Ishikawa (cell line): ENCODE results near the gene MECP2.

Source experiments
- CEBPB ChIP-seq: IDR thresholded peaks from 2 replicates; pipeline ENCODE4 v1.6.1; 2012
- CREB1 ChIP-seq: IDR thresholded peaks from 2 replicates; pipeline ENCODE4 v1.6.1; 2012; ENCODE audit warnings: low read depth
- EGR1 ChIP-seq: IDR thresholded peaks from 2 replicates; pipeline ENCODE4 v1.6.1; 2012
- EP300 ChIP-seq: IDR thresholded peaks from 2 replicates; pipeline ENCODE4 v1.6.1; 2012; ENCODE audit warnings: borderline replicate concordance
- FOXM1 ChIP-seq: IDR thresholded peaks from 2 replicates; pipeline ENCODE4 v1.6.1; 2012; ENCODE audit warnings: low read depth, borderline replicate concordance
- NFIC ChIP-seq: IDR thresholded peaks from 2 replicates; pipeline ENCODE4 v1.6.1; 2012
- RAD21 ChIP-seq: IDR thresholded peaks from 2 replicates; pipeline ENCODE4 v1.6.1; 2012; ENCODE audit warnings: low read depth
- TAF1 ChIP-seq: IDR thresholded peaks from 2 replicates; pipeline ENCODE4 v1.6.1; 2012; ENCODE audit warnings: low read depth, mild to moderate bottlenecking
- TCF12 ChIP-seq: IDR thresholded peaks from 2 replicates; pipeline ENCODE4 v1.6.1; 2012; ENCODE audit warnings: low read depth
- TEAD4 ChIP-seq: IDR thresholded peaks from 2 replicates; pipeline ENCODE4 v1.6.1; 2012
- YY1 ChIP-seq: IDR thresholded peaks from 2 replicates; pipeline ENCODE4 v1.6.1; 2012; ENCODE audit warnings: low read depth
- ZBTB7A ChIP-seq: IDR thresholded peaks from 2 replicates; pipeline ENCODE4 v1.6.1; 2012; ENCODE audit warnings: low read depth
- TF ChIP-seq, protein P1 (sequence below): IDR thresholded peaks from 2 replicates; pipeline ENCODE4 v1.6.1; 2012; ENCODE audit warnings: low read depth, mild to moderate bottlenecking
- TF ChIP-seq, protein P2 (sequence below): IDR thresholded peaks from 2 replicates; pipeline ENCODE4 v1.6.1; 2012
- TF ChIP-seq, protein P3 (sequence below): IDR thresholded peaks from 2 replicates; pipeline ENCODE4 v1.6.1; 2012

MECP2 gene

DNA sequence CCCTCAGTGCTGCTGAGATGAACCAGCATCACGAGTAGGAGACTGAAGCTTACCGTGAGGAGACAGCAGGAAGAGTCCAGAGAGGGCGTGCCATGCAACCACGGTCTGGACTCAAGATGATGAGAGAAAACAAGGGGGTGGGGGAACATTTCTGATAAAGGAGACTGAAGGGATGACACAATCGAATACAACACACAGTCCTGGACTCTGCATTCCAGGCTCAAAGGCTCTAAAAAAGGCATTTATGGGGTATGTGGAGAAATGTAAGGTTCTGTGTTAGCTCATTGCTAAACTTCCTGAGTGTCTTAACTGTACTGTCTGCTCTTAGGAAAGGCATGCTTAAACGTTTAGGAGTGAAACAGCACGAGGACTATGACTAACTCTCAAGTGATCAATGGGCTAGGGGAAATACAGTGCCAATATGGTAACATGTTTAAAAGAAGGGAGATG is 57.2 kb downstream of the MECP2 start:
- TF ChIP-seq FOXM1 (no peak), EP300 (no peak), YY1 (no peak), CEBPB (no peak), RAD21 (no peak), TAF1 (no peak), ZBTB7A (no peak), TCF12 (no peak), NFIC (no peak), TEAD4 (no peak), CREB1 (no peak)
- TF ChIP-seq, protein P1, sequence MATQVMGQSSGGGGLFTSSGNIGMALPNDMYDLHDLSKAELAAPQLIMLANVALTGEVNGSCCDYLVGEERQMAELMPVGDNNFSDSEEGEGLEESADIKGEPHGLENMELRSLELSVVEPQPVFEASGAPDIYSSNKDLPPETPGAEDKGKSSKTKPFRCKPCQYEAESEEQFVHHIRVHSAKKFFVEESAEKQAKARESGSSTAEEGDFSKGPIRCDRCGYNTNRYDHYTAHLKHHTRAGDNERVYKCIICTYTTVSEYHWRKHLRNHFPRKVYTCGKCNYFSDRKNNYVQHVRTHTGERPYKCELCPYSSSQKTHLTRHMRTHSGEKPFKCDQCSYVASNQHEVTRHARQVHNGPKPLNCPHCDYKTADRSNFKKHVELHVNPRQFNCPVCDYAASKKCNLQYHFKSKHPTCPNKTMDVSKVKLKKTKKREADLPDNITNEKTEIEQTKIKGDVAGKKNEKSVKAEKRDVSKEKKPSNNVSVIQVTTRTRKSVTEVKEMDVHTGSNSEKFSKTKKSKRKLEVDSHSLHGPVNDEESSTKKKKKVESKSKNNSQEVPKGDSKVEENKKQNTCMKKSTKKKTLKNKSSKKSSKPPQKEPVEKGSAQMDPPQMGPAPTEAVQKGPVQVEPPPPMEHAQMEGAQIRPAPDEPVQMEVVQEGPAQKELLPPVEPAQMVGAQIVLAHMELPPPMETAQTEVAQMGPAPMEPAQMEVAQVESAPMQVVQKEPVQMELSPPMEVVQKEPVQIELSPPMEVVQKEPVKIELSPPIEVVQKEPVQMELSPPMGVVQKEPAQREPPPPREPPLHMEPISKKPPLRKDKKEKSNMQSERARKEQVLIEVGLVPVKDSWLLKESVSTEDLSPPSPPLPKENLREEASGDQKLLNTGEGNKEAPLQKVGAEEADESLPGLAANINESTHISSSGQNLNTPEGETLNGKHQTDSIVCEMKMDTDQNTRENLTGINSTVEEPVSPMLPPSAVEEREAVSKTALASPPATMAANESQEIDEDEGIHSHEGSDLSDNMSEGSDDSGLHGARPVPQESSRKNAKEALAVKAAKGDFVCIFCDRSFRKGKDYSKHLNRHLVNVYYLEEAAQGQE = no peak
- TF ChIP-seq, protein P2, sequence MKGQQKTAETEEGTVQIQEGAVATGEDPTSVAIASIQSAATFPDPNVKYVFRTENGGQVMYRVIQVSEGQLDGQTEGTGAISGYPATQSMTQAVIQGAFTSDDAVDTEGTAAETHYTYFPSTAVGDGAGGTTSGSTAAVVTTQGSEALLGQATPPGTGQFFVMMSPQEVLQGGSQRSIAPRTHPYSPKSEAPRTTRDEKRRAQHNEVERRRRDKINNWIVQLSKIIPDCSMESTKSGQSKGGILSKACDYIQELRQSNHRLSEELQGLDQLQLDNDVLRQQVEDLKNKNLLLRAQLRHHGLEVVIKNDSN = no peak
- TF ChIP-seq, protein P3, sequence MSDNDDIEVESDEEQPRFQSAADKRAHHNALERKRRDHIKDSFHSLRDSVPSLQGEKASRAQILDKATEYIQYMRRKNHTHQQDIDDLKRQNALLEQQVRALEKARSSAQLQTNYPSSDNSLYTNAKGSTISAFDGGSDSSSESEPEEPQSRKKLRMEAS = no peak

DNA sequence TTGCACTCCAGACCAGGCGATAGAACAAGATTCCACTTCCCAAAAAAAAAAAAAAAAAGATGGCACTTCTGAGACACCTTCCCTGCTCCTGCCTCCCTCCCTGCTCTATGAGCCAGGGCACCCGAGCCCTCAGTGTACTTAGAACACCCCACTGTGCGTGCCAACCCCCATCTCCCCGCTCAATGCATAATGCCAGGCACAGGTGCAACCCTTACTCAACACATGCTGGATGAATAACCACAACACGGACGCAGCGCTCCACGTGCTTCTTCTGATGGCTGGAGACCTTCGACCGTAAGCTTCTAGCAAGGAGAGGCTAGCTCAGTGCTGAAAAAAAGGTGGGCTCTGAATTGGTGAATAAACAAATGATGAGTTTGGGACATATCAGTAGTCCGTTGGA is 57.9 kb downstream of the MECP2 start:
- no peak for TF ChIP-seq RAD21

DNA sequence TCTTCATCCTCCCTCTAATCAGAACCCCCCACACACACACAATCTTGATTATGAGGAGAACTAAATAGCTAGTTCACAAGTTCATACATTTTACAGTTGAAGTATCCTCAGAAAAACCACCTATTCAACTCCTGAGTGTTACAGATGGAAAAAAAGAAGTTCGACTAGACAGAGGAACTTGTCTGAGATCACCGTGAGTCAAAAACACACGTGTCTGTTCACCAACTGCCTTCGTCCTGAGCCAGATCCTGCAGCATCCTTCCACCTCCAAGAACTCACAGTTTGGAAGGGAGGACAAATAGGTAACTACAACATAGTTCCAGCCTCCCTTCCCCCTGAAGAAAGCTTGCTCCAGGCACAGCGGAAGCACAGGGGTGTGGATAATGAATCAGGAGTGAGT is 58.9 kb downstream of the MECP2 start:
- TF ChIP-seq CREB1 = no peak
- no peak for TF ChIP-seq TCF12
- TF ChIP-seq, protein P3 = no peak
- TF ChIP-seq, protein P2 = no peak
- no peak for TF ChIP-seq RAD21
- TF ChIP-seq NFIC = no peak
- no peak for TF ChIP-seq YY1
- no peak for TF ChIP-seq TAF1
- TF ChIP-seq CEBPB = no peak
- TF ChIP-seq, protein P1 = no peak
- no peak for TF ChIP-seq FOXM1
- no peak for TF ChIP-seq TEAD4
- no peak for TF ChIP-seq ZBTB7A

DNA sequence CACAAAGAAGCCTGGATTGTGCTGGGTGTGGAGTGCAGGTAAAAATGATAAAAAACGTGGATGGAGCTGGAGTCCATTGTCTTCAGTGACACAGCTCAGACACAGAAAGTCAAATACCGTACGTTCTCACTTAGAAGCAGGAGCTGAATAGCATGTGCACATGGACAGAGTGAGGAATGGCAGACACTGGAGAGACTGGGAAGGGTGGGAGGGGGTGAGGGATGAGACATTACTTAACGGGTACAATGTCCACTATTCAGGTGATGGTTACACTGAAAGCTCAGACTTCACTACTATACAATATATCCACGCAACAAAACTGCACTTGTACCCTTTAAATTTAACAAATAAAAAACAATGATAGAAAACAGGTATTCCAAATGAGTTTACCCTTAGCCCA is 59.8 kb downstream of the MECP2 start:
- TF ChIP-seq YY1 (no peak), CEBPB (no peak), FOXM1 (no peak)

DNA sequence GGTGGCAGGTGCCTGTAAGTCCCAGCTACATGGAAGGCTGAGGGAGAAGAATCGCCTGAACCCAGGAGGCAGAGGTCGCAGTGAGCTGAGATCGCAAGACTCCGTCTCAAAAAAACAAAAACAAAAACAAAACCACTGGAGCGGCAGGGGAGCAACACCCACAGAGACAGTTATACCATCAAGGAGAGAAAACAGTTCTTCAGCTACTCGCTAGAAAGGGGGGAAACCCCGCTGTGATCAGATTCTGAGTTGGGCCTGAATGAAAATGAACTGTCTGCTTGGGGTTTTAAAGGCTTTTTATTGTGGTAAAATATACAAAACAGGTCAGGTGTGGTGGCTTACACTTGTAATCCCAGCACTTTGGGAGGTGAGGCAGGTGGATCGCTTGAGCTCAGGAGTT is 61.0 kb downstream of the MECP2 start:
- TF ChIP-seq NFIC = no peak
- TF ChIP-seq, protein P2 = no peak
- no peak for TF ChIP-seq FOXM1

DNA sequence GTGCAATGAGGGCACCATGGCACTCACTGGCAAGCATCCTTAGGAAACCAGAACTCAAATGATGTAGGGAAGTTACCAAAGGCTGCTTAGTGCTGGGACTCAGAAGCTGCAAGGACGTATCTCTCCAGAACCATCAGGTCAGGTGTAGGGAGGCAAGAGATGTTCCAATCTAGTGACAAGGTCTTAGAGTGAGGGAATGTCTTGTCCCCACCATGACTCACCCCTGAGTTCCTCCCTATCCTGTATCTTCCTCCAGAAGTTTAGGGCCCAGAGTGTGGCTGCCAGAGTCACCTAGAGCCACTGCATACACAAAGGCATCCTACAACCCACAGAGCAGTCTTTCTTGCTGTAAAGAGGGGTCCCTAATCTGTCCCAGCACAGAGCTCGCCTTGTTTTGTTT is 63.7 kb downstream of the MECP2 start:
- TF ChIP-seq EP300 (no peak), FOXM1 (no peak), RAD21 (no peak), CEBPB (no peak), CREB1 (no peak), YY1 (no peak), ZBTB7A (no peak), TAF1 (no peak), TEAD4 (no peak), NFIC (no peak), EGR1 (no peak)
- TF ChIP-seq, protein P2 = no peak
- TF ChIP-seq, protein P1 = no peak
